ENCODE data around the gene COL8A1.

DNA sequence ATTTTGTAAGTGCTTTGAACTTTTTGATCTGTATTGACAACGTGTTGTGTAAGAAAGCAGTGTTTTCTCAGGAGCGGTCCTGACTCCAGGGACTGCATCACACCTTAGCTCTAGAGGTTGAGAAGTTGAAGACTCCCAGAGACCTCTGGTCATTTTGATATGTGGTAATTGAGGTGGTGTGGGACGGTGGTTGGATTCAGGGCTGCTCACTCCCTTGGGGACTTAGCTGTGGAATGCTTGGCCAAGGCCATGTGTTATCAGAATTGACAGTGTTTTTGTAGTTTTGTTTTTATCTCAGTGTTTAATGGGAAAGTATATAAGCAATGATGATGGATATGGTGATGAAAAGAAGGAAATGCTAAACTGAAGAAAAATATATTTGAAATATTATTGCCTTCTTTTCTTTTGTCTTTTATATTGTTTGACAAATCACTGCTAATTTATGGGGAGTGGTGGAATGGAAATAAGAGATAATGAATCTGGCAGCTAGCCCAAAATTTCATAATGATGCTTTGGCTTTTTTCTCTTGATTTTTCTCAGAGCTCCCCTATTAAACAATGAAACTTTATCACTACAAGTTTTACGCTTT, 195.3 kb downstream of the COL8A1 start:
- TF ChIP-seq PATZ1 (CRISPR knock-in tag; IDR thresholded peaks at IDR 0.05; ENCODE audit: borderline replicate concordance) (no peak), ESRRG (CRISPR knock-in tag; IDR thresholded peaks at IDR 0.05) (no peak), ZC3H10 (CRISPR knock-in tag; IDR thresholded peaks at IDR 0.05) (no peak), PPARA (CRISPR knock-in tag; IDR thresholded peaks at IDR 0.05; ENCODE audit: borderline replicate concordance) (no peak), ZNF565 (CRISPR knock-in tag; conservative IDR thresholded peaks at IDR 0.05; ENCODE audit: low read depth) (no peak), ARNTL (CRISPR knock-in tag; IDR thresholded peaks at IDR 0.05; ENCODE audit: borderline replicate concordance, low read depth) (no peak), ZNF70 (CRISPR knock-in tag; IDR thresholded peaks at IDR 0.05) (no peak), RARB (CRISPR knock-in tag; IDR thresholded peaks at IDR 0.05) (no peak), CSDC2 (CRISPR knock-in tag; IDR thresholded peaks at IDR 0.05) (no peak), CREB5 (CRISPR knock-in tag; IDR thresholded peaks at IDR 0.05; ENCODE audit: low read depth) (no peak)
- TF ChIP-seq, protein P1, sequence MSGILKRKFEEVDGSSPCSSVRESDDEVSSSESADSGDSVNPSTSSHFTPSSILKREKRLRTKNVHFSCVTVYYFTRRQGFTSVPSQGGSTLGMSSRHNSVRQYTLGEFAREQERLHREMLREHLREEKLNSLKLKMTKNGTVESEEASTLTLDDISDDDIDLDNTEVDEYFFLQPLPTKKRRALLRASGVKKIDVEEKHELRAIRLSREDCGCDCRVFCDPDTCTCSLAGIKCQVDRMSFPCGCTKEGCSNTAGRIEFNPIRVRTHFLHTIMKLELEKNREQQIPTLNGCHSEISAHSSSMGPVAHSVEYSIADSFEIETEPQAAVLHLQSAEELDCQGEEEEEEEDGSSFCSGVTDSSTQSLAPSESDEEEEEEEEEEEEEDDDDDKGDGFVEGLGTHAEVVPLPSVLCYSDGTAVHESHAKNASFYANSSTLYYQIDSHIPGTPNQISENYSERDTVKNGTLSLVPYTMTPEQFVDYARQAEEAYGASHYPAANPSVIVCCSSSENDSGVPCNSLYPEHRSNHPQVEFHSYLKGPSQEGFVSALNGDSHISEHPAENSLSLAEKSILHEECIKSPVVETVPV (CRISPR knock-in tag; IDR thresholded peaks at IDR 0.05): no peak

Data from SK-N-SH treated with all-trans-retinoic acid at 6 μM for 48 hours (cell line).